HCT116 (cell line): ENCODE data around the gene SIN3A. TPM values are rescaled to one million over a fixed set of nuclear protein-coding genes. Genes with fewer than 3 reads are reported as not detected.

Experiments used
- ATAC-seq: fragments of 200-7000 bp; cut with Tn5 transposase; 2 replicates; pipeline ENCODE4 v1.9.1; 2020; ENCODE audit warnings: mild to moderate bottlenecking, moderate library complexity
- BruUV-seq: library from RNA; stranded (reverse); fragments of 400-500 nt; replicated peaks from 2 replicates; lab custom pipeline; 2021; lab: Mats Ljungman, UMichigan
- CTCF ChIA-PET: fragments of 300-600 bp; sonication (Branson Sonifier 250); formaldehyde crosslinking; loops from one replicate; lab custom pipeline; 2021; ENCODE audit warnings: antibody characterized with exemption; lab: Charles Lee
- POLR2A ChIA-PET: fragments of 300-600, 350-600 bp; sonication (Branson Sonifier 250); formaldehyde crosslinking; loops from one replicate; lab custom pipeline; 2021; ENCODE audit warnings: antibody characterized with exemption; lab: Charles Lee
- RAD21 ChIA-PET, 2 experiments: fragments of 300-600 bp; sonication (Branson Sonifier 250); formaldehyde crosslinking; loops; one replicate each; lab custom pipeline; 2023; ENCODE audit warnings: low total read pairs in 2 of 2; ENCODE audit not compliant: uncharacterized antibody in 2 of 2, unreplicated experiment in 2 of 2, low non-redundant PET in 1 of 2; lab: Charles Lee
- DNase-seq: peaks from one replicate; pipeline ENCODE4 v3.0.0-alpha.2; 2010; ENCODE audit warnings: low read depth, low spot score
- H2AFZ ChIP-seq: fragments of 200-600 bp; shearing (Covaris generic), sonication (generic); 2 replicates; pipeline ENCODE4 v1.6.1; 2017; ENCODE audit warnings: low read depth, mixed run types, mixed read lengths, antibody characterized with exemption, low read length; ENCODE audit not compliant: poor library complexity, severe bottlenecking
- H3K27ac ChIP-seq: 2 replicates; pipeline ENCODE4 v1.5.1; 2012; ENCODE audit warnings: low read depth, low read length
- H3K27me3 ChIP-seq: fragments of 200-600 bp; sonication (generic); 2 replicates; pipeline ENCODE4 v1.6.1; 2016; ENCODE audit warnings: mixed run types, low read length, mixed read lengths; ENCODE audit not compliant: insufficient read depth
- H3K36me3 ChIP-seq, 2 experiments: fragments of 200-500 bp in 1 of 2; fragments of 200-600 bp in 1 of 2; sonication (Bioruptor generic) in 1 of 2; sonication (generic) in 1 of 2; 2 replicates each; pipeline versions ENCODE4 v1.5.1 to v1.6.1; 2014 to 2016; ENCODE audit warnings: low read length in 2 of 2, inconsistent platforms in 1 of 2, mixed read lengths in 1 of 2, mixed run types in 1 of 2; ENCODE audit not compliant: insufficient read depth in 2 of 2, control insufficient read depth in 1 of 2
- H3K4me1 ChIP-seq, 2 experiments: fragments of 200-600 bp in 1 of 2; sonication (generic) in 1 of 2; 2 replicates each; pipeline versions ENCODE4 v1.5.1 to v1.6.1; 2012 to 2017; ENCODE audit warnings: low read length in 2 of 2, inconsistent platforms in 1 of 2, mild to moderate bottlenecking in 1 of 2, mixed read lengths in 1 of 2, mixed run types in 1 of 2, moderate library complexity in 1 of 2; ENCODE audit not compliant: insufficient read depth in 2 of 2, control insufficient read depth in 1 of 2
- H3K4me2 ChIP-seq: fragments of 200-600 bp; sonication (generic); 2 replicates; pipeline ENCODE4 v1.6.1; 2017; ENCODE audit warnings: mixed run types, low read length, mixed read lengths
- H3K4me3 ChIP-seq, 2 experiments: fragments of 200-600 bp in 1 of 2; sonication (generic) in 1 of 2; replicated peaks in 1 of 2; 2 replicates each; pipeline ENCODE4 v1.5.1; 2011 to 2016; ENCODE audit warnings: low read length in 2 of 2, control low read depth in 1 of 2, low read depth in 1 of 2, mild to moderate bottlenecking in 1 of 2, mixed read lengths in 1 of 2, mixed run types in 1 of 2
- H3K79me2 ChIP-seq: fragments of 200-600 bp; sonication (generic); 2 replicates; pipeline ENCODE4 v1.6.1; 2017; ENCODE audit warnings: mild to moderate bottlenecking, mixed run types, low read length, moderate library complexity, mixed read lengths; ENCODE audit not compliant: insufficient read depth
- H3K9ac ChIP-seq: fragments of 200-600 bp; sonication (generic); 2 replicates; pipeline ENCODE4 v1.6.1; 2016; ENCODE audit warnings: low read length, mixed read lengths
- H3K9me2 ChIP-seq: fragments of 200-600 bp; sonication (generic), shearing (Covaris generic); 2 replicates; pipeline ENCODE4 v1.6.1; 2017; ENCODE audit warnings: mixed run types, mild to moderate bottlenecking, moderate library complexity; ENCODE audit not compliant: insufficient read depth
- H3K9me3 ChIP-seq, 2 experiments: fragments of 200-500 bp in 1 of 2; fragments of 200-600 bp in 1 of 2; sonication (Bioruptor generic) in 1 of 2; sonication (generic) in 1 of 2; 2 replicates each; pipeline ENCODE4 v1.6.1; 2014 to 2017; ENCODE audit warnings: low read length in 2 of 2, mixed read lengths in 2 of 2, inconsistent platforms in 1 of 2, low read depth in 1 of 2, mild to moderate bottlenecking in 1 of 2, mixed run types in 1 of 2, moderate library complexity in 1 of 2; ENCODE audit not compliant: control insufficient read depth in 1 of 2, insufficient read depth in 1 of 2
- H4K20me1 ChIP-seq: fragments of 200-600 bp; sonication (generic), shearing (Covaris generic); 2 replicates; pipeline ENCODE4 v1.6.1; 2017; ENCODE audit warnings: mixed run types, mild to moderate bottlenecking, moderate library complexity; ENCODE audit not compliant: insufficient read depth
- CBX3 ChIP-seq: IDR thresholded peaks from 2 replicates; pipeline ENCODE4 v1.6.1; 2012; ENCODE audit warnings: low read depth
- EGR1 ChIP-seq: IDR thresholded peaks from 2 replicates; pipeline ENCODE4 v1.6.1; 2012; ENCODE audit warnings: low read depth
- ELF1 ChIP-seq: IDR thresholded peaks from 2 replicates; pipeline ENCODE4 v1.6.1; 2012; ENCODE audit warnings: low read depth, borderline replicate concordance
- EZH2phosphoT487 ChIP-seq: fragments of 200-600 bp; IDR thresholded peaks from 2 replicates; pipeline ENCODE4 v1.6.1; 2018; ENCODE audit warnings: antibody characterized with exemption, borderline replicate concordance
- JUND ChIP-seq: IDR thresholded peaks from 2 replicates; pipeline ENCODE4 v1.6.1; 2012
- POLR2A ChIP-seq: IDR thresholded peaks from 2 replicates; pipeline ENCODE4 v1.7.0; 2011; ENCODE audit warnings: borderline replicate concordance; ENCODE audit not compliant: insufficient read depth, insufficient read length; ENCODE audit errors: extremely low read depth
- POLR2AphosphoS5 ChIP-seq: IDR thresholded peaks from 2 replicates; pipeline ENCODE4 v1.6.1; 2011; ENCODE audit warnings: mild to moderate bottlenecking, low read depth, low read length, moderate library complexity
- SIN3A ChIP-seq: IDR thresholded peaks from 2 replicates; pipeline ENCODE4 v1.6.1; 2012; ENCODE audit warnings: low read depth
- SP1 ChIP-seq: IDR thresholded peaks from 2 replicates; pipeline ENCODE4 v1.6.1; 2012; ENCODE audit warnings: low read depth
- SRF ChIP-seq: IDR thresholded peaks from 2 replicates; pipeline ENCODE4 v1.6.1; 2012; ENCODE audit warnings: low read depth
- TCF7L2 ChIP-seq: IDR thresholded peaks from 2 replicates; pipeline ENCODE4 v1.7.0; 2011; ENCODE audit warnings: borderline replicate concordance, inconsistent platforms; ENCODE audit not compliant: insufficient read depth, insufficient read length; ENCODE audit errors: extremely low read depth
- YY1 ChIP-seq: IDR thresholded peaks from 2 replicates; pipeline ENCODE4 v1.6.1; 2011; ENCODE audit warnings: low read length, low read depth, moderate library complexity, mild to moderate bottlenecking; ENCODE audit not compliant: insufficient replicate concordance; ENCODE audit errors: extremely low read depth
- ZFX ChIP-seq: fragments of 450-650 bp; IDR thresholded peaks from 2 replicates; pipeline ENCODE4 v1.6.1; 2017
- ZNF274 ChIP-seq: fragments of 200-500 bp; sonication (Bioruptor generic); IDR thresholded peaks from 2 replicates; pipeline ENCODE4 v1.6.1; 2014; ENCODE audit warnings: mild to moderate bottlenecking, low read depth, low read length, inconsistent platforms
- intact Hi-C: fragments of 100-400 bp; cut with micrococcal nuclease; formaldehyde crosslinking; loops from 2 replicates; pipeline ENCODE4 v1.10.0; 2022
- total RNA-seq: library from RNA; stranded (reverse); gene quantifications from one replicate; pipeline ENCODE4 v1.2.1, GENCODE V29; 2021; ENCODE audit not compliant: unreplicated experiment
- TF ChIP-seq, protein P1 (sequence below), 3 experiments: fragments of 200-600 bp in 1 of 3; sonication (generic) in 1 of 3; IDR thresholded peaks in 2 of 3; conservative IDR thresholded peaks in 1 of 3; 2 replicates each; pipeline ENCODE4 v1.5.1; 2012 to 2017; ENCODE audit warnings: low read depth in 2 of 3, low read length in 2 of 3, antibody characterized with exemption in 1 of 3, borderline replicate concordance in 1 of 3, control low read depth in 1 of 3, mild to moderate bottlenecking in 1 of 3, mixed read lengths in 1 of 3, mixed run types in 1 of 3, moderate library complexity in 1 of 3; ENCODE audit not compliant: insufficient read depth in 1 of 3
- TF ChIP-seq, protein P2 (sequence below): IDR thresholded peaks from 2 replicates; pipeline ENCODE4 v1.6.1; 2012; ENCODE audit warnings: low read depth
- TF ChIP-seq, protein P3 (sequence below): IDR thresholded peaks from 2 replicates; pipeline ENCODE4 v1.6.1; 2012
- TF ChIP-seq, protein P4 (sequence below): IDR thresholded peaks from 2 replicates; pipeline ENCODE4 v1.6.1; 2011; ENCODE audit warnings: mild to moderate bottlenecking, low read length, moderate library complexity; ENCODE audit not compliant: insufficient replicate concordance; ENCODE audit errors: extremely low read depth
- TF ChIP-seq, protein P5 (sequence below): IDR thresholded peaks from 2 replicates; pipeline ENCODE4 v1.6.1; 2012

The SIN3A gene
- total RNA-seq, 1 experiment from 2014 or later, result 70.1 TPM

DNA sequence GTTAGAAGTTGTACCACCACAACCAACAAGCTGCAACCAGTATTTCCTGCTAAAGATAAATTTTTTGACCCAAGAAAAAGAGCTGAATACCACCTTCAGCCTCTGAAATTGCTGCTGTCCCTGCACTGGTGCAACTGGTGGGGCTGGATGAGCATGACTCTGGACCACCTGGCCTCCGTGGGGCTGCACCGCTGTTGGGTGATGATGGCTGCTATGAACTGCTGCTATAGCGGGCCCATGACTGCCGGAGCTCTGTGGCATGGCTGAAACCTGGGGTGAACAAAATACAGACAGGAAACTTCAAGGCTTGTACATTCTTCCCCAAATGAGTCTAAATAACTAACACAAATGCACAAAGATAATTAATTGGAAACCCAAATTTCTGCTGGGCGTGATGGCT, 28.9 kb downstream of the SIN3A start:
- TF ChIP-seq EGR1 (no peak), SRF (no peak), TCF7L2 (no peak), JUND (no peak), ZFX (no peak), YY1 (no peak), POLR2A (no peak), EZH2phosphoT487 (no peak), ELF1 (no peak), SIN3A (no peak), ZNF274 (no peak), CBX3 (no peak), POLR2AphosphoS5 (no peak), SP1 (no peak)
- TF ChIP-seq, protein P1, sequence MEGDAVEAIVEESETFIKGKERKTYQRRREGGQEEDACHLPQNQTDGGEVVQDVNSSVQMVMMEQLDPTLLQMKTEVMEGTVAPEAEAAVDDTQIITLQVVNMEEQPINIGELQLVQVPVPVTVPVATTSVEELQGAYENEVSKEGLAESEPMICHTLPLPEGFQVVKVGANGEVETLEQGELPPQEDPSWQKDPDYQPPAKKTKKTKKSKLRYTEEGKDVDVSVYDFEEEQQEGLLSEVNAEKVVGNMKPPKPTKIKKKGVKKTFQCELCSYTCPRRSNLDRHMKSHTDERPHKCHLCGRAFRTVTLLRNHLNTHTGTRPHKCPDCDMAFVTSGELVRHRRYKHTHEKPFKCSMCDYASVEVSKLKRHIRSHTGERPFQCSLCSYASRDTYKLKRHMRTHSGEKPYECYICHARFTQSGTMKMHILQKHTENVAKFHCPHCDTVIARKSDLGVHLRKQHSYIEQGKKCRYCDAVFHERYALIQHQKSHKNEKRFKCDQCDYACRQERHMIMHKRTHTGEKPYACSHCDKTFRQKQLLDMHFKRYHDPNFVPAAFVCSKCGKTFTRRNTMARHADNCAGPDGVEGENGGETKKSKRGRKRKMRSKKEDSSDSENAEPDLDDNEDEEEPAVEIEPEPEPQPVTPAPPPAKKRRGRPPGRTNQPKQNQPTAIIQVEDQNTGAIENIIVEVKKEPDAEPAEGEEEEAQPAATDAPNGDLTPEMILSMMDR (IDR thresholded peaks at IDR 0.05 in 2 of 3, conservative IDR thresholded peaks at IDR 0.05 in 1 of 3; ENCODE audit: borderline replicate concordance in 1 of 3, insufficient read depth in 1 of 3, low read depth in 2 of 3, low read length in 2 of 3), result no peak
- TF ChIP-seq, protein P2, sequence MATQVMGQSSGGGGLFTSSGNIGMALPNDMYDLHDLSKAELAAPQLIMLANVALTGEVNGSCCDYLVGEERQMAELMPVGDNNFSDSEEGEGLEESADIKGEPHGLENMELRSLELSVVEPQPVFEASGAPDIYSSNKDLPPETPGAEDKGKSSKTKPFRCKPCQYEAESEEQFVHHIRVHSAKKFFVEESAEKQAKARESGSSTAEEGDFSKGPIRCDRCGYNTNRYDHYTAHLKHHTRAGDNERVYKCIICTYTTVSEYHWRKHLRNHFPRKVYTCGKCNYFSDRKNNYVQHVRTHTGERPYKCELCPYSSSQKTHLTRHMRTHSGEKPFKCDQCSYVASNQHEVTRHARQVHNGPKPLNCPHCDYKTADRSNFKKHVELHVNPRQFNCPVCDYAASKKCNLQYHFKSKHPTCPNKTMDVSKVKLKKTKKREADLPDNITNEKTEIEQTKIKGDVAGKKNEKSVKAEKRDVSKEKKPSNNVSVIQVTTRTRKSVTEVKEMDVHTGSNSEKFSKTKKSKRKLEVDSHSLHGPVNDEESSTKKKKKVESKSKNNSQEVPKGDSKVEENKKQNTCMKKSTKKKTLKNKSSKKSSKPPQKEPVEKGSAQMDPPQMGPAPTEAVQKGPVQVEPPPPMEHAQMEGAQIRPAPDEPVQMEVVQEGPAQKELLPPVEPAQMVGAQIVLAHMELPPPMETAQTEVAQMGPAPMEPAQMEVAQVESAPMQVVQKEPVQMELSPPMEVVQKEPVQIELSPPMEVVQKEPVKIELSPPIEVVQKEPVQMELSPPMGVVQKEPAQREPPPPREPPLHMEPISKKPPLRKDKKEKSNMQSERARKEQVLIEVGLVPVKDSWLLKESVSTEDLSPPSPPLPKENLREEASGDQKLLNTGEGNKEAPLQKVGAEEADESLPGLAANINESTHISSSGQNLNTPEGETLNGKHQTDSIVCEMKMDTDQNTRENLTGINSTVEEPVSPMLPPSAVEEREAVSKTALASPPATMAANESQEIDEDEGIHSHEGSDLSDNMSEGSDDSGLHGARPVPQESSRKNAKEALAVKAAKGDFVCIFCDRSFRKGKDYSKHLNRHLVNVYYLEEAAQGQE, result no peak
- TF ChIP-seq, protein P3, sequence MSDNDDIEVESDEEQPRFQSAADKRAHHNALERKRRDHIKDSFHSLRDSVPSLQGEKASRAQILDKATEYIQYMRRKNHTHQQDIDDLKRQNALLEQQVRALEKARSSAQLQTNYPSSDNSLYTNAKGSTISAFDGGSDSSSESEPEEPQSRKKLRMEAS, result no peak
- TF ChIP-seq, protein P4, sequence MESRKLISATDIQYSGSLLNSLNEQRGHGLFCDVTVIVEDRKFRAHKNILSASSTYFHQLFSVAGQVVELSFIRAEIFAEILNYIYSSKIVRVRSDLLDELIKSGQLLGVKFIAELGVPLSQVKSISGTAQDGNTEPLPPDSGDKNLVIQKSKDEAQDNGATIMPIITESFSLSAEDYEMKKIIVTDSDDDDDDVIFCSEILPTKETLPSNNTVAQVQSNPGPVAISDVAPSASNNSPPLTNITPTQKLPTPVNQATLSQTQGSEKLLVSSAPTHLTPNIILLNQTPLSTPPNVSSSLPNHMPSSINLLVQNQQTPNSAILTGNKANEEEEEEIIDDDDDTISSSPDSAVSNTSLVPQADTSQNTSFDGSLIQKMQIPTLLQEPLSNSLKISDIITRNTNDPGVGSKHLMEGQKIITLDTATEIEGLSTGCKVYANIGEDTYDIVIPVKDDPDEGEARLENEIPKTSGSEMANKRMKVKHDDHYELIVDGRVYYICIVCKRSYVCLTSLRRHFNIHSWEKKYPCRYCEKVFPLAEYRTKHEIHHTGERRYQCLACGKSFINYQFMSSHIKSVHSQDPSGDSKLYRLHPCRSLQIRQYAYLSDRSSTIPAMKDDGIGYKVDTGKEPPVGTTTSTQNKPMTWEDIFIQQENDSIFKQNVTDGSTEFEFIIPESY, result no peak
- TF ChIP-seq, protein P5, sequence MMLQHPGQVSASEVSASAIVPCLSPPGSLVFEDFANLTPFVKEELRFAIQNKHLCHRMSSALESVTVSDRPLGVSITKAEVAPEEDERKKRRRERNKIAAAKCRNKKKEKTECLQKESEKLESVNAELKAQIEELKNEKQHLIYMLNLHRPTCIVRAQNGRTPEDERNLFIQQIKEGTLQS, result no peak
- TF ChIP-seq, all 23 proteins: peak for 0
- peaks cover 63% of the 10 kb centered on the region for H3K79me2 ChIP-seq
- ChIA-PET CTCF (interaction anchor here (1.7 kb wide), 1 partner anchor 54 kb away, joined by 6 read pairs; the partner anchor contains the start of gene MAN2C1), POLR2A (no interaction called here), RAD21 (no interaction called here)
- H3K4me1 ChIP-seq, result no peaks in the 10 kb centered on the region
- H3K27me3 ChIP-seq, result no peaks in the 10 kb centered on the region
- intact Hi-C loops, result no loop called here
- peaks cover 4% of the 10 kb centered on the region; the same call in 1 of the 2 replicates for H4K20me1 ChIP-seq
- H3K27ac ChIP-seq, result no peak overlapping the region
- ATAC-seq, result no peak
- no peaks in the 10 kb centered on the region for H3K9me2 ChIP-seq
- no peaks in the 10 kb centered on the region for H3K9me3 ChIP-seq
- H3K36me3 ChIP-seq, result peaks cover 17 to 19% of the 10 kb centered on the region in 2 experiments
- H3K4me2 ChIP-seq, result no peak overlapping the region
- no peak for DNase-seq
- H2AFZ ChIP-seq, result no peak overlapping the region
- H3K9ac ChIP-seq, result no peak overlapping the region
- H3K4me3 ChIP-seq, result no peak overlapping the region
- BruUV-seq, result no TSS peak
